Neutrophil (primary cell): ENCODE data around the gene CREB5.

ENCODE experiments used
- H3K27ac ChIP-seq: fragments of 200-600 bp; sonication (generic); 2 replicates; pipeline ENCODE4 v1.5.1; 2016; ENCODE audit warnings: mild to moderate bottlenecking, moderate library complexity
- H3K27me3 ChIP-seq: fragments of 200-600 bp; sonication (generic); 2 replicates; pipeline ENCODE4 v1.6.0; 2016; ENCODE audit warnings: mild to moderate bottlenecking
- H3K36me3 ChIP-seq: fragments of 200-600 bp; sonication (generic); 2 replicates; pipeline ENCODE4 v1.5.1; 2017
- H3K4me1 ChIP-seq, 2 experiments: fragments of 200-600 bp in 1 of 2; sonication (generic) in 1 of 2; 1 replicate in 1 of 2; 2 replicates in 1 of 2; pipeline versions ENCODE4 v1.5.1 to v1.6.1; 2013 to 2016; ENCODE audit warnings: low read depth in 1 of 2, low read length in 1 of 2, mild to moderate bottlenecking in 1 of 2, moderate library complexity in 1 of 2; ENCODE audit not compliant: control insufficient read depth in 1 of 2, insufficient read depth in 1 of 2
- H3K4me3 ChIP-seq, 2 experiments: fragments of 200-600 bp in 1 of 2; sonication (generic) in 1 of 2; 1 replicate in 1 of 2; 2 replicates in 1 of 2; pipeline ENCODE4 v1.5.1; 2013 to 2016; ENCODE audit warnings: low read depth in 1 of 2, low read length in 1 of 2, mild to moderate bottlenecking in 1 of 2, moderate library complexity in 1 of 2
- H3K9me3 ChIP-seq: fragments of 200-600 bp; sonication (generic); 2 replicates; pipeline ENCODE4 v1.5.1; 2016
- TF ChIP-seq, protein P1 (sequence below): fragments of 200-600 bp; sonication (generic); IDR thresholded peaks from 2 replicates; pipeline ENCODE4 v1.5.1; 2016; ENCODE audit warnings: antibody characterized with exemption

The CREB5 gene

DNA sequence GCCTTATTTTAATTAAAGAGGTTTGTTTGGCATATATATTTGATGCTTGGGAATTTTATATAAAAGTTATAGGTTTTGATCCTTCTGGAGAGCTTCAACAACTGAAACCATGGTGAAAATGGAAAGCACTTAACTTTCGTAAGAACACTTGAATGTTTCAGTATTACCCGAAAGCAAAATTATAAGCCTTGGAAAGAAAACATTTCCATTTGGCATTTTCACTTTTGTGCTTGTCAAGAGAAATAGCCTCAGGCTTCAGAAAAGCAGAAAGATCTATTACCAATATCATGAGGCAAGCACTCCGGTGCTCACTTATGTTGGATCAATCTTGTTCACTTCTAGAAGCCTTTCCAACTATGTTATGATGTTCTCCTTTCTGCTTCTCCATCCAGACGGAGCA is 289.9 kb downstream of the CREB5 start:
- Histone ChIP-seq H3K9me3 (no peaks in the 10 kb centered on the region), H3K36me3 (peaks cover 15% of the 10 kb centered on the region), H3K4me3 (no peak overlapping the region), H3K27me3 (no peaks in the 10 kb centered on the region), H3K4me1 (peaks cover 13 to 16% of the 10 kb centered on the region in 2 experiments), H3K27ac (no peak overlapping the region)
- TF ChIP-seq, protein P1, sequence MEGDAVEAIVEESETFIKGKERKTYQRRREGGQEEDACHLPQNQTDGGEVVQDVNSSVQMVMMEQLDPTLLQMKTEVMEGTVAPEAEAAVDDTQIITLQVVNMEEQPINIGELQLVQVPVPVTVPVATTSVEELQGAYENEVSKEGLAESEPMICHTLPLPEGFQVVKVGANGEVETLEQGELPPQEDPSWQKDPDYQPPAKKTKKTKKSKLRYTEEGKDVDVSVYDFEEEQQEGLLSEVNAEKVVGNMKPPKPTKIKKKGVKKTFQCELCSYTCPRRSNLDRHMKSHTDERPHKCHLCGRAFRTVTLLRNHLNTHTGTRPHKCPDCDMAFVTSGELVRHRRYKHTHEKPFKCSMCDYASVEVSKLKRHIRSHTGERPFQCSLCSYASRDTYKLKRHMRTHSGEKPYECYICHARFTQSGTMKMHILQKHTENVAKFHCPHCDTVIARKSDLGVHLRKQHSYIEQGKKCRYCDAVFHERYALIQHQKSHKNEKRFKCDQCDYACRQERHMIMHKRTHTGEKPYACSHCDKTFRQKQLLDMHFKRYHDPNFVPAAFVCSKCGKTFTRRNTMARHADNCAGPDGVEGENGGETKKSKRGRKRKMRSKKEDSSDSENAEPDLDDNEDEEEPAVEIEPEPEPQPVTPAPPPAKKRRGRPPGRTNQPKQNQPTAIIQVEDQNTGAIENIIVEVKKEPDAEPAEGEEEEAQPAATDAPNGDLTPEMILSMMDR, result no peak

DNA sequence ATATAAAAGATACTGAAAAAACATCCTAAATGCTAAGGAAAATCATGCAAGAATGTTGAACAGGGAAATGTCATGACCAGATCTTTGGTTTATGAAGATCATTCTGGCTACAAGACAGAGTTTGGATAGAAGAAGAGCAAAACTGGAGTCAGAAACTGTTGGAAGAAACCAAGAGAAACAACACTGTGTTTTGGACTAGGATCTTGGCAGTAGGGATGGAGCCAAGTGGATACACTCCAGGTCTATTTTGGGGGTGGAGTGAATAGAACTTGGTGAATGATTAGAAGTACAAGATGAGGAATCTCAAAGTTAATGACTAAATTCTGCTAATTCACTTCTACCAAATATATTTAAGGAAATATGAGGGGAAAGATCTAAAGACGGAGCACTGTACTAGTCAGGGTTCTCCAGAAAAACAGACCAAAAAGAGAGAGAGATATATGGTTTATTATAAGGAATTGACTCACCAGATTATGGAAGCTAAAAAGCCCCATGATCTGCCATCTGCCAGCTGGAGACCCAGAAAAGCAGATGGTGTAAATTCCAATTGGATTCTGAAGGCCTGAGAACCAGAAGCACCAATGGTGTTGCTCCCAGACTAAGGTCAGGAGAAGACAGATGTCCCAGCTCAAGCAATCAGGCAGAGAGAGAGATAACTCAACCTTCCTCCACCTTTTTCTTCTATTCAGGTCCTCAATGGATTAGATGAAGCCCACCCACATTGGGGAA is 290.9 kb downstream of the CREB5 start:
- no peak overlapping the region for H3K27ac ChIP-seq
- peaks cover 15% of the 10 kb centered on the region for H3K36me3 ChIP-seq
- H3K27me3 ChIP-seq, result no peaks in the 10 kb centered on the region
- TF ChIP-seq, protein P1, result no peak
- peaks cover 13 to 16% of the 10 kb centered on the region in 2 experiments for H3K4me1 ChIP-seq
- H3K9me3 ChIP-seq, result no peaks in the 10 kb centered on the region
- no peak overlapping the region for H3K4me3 ChIP-seq

DNA sequence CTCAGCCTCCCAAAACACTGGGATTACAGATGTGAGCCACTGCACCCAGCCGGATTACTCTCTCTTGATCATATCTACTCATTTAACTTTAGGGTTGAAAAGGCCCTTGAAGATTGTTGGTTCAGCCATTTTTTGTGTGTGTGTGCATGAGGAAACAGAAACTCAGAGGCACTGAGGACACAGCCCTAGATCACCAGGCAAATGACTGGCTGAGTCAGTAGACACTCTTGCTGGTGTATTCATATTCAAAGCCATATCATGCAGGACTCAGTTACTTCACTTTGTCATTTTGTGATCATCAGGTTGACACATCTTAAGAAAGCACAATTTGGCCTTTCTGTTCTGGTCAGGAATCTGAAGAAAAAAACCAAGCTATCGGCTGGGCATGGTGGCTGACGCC is 292.4 kb downstream of the CREB5 start:
- Histone ChIP-seq H3K27me3 (no peaks in the 10 kb centered on the region), H3K27ac (no peak overlapping the region), H3K4me1 (peaks cover 6 to 8% of the 10 kb centered on the region in 2 experiments), H3K4me3 (no peak overlapping the region), H3K36me3 (peaks cover 15% of the 10 kb centered on the region), H3K9me3 (no peaks in the 10 kb centered on the region)
- TF ChIP-seq, protein P1, result no peak

- H3K27me3 ChIP-seq, result no peaks in the 10 kb centered on the region
- H3K4me3 ChIP-seq, result no peak overlapping the region
- H3K36me3 ChIP-seq, result peaks cover 15% of the 10 kb centered on the region
- H3K27ac ChIP-seq, result no peak overlapping the region
- peaks cover 6 to 8% of the 10 kb centered on the region in 2 experiments for H3K4me1 ChIP-seq
- H3K9me3 ChIP-seq, result no peaks in the 10 kb centered on the region
- TF ChIP-seq, protein P1, result no peak
Observed at GRCh38 chr7:28705350-28705749, 293.0 kb downstream of the CREB5 start.

DNA sequence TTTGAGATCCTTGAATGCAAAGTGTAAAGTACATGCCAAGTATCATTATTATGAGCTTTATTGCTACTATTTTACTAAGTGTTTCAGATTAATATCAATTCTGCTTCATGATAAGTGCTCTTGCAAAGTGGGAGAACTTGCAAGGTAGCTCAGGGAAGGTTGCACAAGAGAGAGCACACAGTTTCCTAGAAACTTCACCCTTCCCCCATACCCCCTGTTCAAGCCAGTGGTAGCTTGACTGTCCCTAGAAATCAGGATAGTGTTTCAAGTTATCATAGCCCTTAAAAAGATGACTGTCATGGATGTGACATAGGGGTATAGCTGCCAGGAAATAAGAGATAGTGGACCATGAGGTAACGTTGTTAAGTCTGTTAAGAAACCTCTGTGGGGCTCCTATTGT is 294.3 kb downstream of the CREB5 start:
- no peaks in the 10 kb centered on the region for H3K27me3 ChIP-seq
- TF ChIP-seq, protein P1, result no peak
- H3K27ac ChIP-seq, result no peak overlapping the region
- peaks cover 15% of the 10 kb centered on the region for H3K36me3 ChIP-seq
- H3K4me3 ChIP-seq, result no peak overlapping the region
- no peaks in the 10 kb centered on the region for H3K9me3 ChIP-seq
- peaks cover 6 to 8% of the 10 kb centered on the region in 2 experiments for H3K4me1 ChIP-seq
